GM19372 (cell line): ENCODE results near the gene KCNH8.

Experiments used
- ATAC-seq: cut with Tn5 transposase; IDR thresholded peaks from one replicate; pipeline ENCODE4 v1.9.1; 2021; ENCODE audit warnings: mild to moderate bottlenecking, low read depth, moderate library complexity; ENCODE audit not compliant: unreplicated experiment

KCNH8 gene

DNA sequence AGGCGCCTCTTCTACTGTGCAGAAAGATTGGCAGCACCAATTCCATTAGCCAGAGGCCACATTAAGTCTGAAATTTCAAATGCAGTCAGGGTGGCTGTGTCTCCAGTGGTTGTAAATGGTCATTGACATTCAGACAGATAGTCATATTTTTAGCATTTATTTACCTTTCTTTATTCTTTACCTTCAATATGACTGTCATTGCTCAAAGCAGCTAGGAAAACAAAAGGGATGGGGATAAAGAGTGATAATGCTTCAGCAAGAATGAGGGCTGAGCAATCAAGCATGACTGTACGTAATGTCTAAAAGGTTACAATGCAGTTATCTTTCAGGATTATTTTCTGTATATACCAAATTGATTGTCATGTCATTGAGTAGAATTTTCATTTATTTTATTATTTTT is 425.3 kb downstream of the KCNH8 start:
- ATAC-seq, result no peak

DNA sequence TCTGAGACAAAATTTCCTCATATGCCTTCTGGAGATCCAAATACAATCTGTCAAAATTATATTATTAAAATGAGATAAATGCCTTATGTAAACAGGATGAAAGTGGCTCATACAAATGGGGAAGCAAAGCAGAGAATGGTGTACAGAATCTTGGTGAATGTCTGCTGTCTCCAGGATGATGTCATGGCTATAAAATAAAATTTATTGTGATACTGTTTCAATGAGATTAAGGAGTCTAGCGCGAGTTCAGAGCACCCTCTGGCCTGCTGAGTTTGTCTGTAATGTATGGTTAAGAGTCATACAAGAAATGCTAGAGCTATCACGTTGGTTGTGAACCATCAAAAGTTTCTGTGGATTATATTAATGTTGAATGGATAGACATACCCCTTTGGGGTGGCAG is 426.0 kb downstream of the KCNH8 start:
- ATAC-seq, result no peak

DNA sequence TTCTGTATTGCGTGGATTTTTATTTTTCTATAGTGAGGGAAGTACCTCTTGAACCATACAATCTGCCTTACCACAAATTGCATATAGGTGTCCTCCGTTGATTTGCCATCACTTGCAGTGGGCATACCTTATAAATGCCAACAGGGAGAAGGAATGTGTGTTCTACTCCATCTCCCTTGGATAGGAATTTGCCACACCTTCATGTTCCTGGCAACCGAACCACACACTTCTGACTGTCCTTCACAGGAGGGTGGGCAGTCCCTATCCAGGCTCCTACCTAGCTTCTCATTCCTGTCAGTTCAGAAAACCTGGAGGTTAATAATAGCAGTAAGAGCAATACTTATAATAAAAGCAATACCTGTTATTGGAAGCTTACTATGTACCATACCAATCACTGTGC is 428.0 kb downstream of the KCNH8 start:
- no peak for ATAC-seq
